Vagina (tissue), 2 donors: ENCODE results near the gene RPS6KA5. TPM values are rescaled to one million over a fixed set of nuclear protein-coding genes. Genes with fewer than 3 reads are reported as not detected.

Experiments
- DNase-seq, 2 donors: peaks; one replicate each; pipeline ENCODE4 v3.0.0-alpha.2; 2017; ENCODE audit errors: extremely low spot score in 2 of 2
- H3K27ac ChIP-seq: fragments of 200-600 bp; sonication (generic); one replicate; pipeline ENCODE4 v1.5.1; 2019
- H3K27me3 ChIP-seq: fragments of 200-600 bp; sonication (generic); one replicate; pipeline ENCODE4 v1.5.1; 2019
- H3K36me3 ChIP-seq, 2 donors: fragments of 200-600 bp; sonication (generic); one replicate each; pipeline ENCODE4 v1.5.1; 2017 to 2019
- H3K4me1 ChIP-seq: fragments of 200-600 bp; sonication (generic); one replicate; pipeline ENCODE4 v1.5.1; 2019
- H3K4me3 ChIP-seq, 2 donors: fragments of 200-600 bp; sonication (generic); 1 replicate in 1 of 2; 2 replicates in 1 of 2; pipeline ENCODE4 v1.5.1; 2016 to 2019
- H3K9me3 ChIP-seq: fragments of 200-600 bp; sonication (generic); one replicate; pipeline ENCODE4 v1.5.1; 2019
- POLR2A ChIP-seq, 2 donors: fragments of 450-650 bp; IDR thresholded peaks; one replicate each; pipeline ENCODE4 v1.6.1; 2017; ENCODE audit warnings: antibody characterized with exemption in 2 of 2, mild to moderate bottlenecking in 2 of 2, moderate library complexity in 2 of 2
- POLR2AphosphoS5 ChIP-seq, 2 donors: sonication (generic); formaldehyde crosslinking; IDR thresholded peaks; one replicate each; pipeline ENCODE4 v1.9.0; 2017; ENCODE audit warnings: antibody characterized with exemption in 2 of 2, mild to moderate bottlenecking in 2 of 2, low read depth in 1 of 2; ENCODE audit not compliant: insufficient read depth in 1 of 2
- intact Hi-C: fragments of 100-400 bp; cut with DNase I; formaldehyde crosslinking; loops from one replicate; pipeline ENCODE4 v1.15.1; 2023
- total RNA-seq: library from RNA; depleted of rRNA; stranded (reverse); fragments of >200 nt; gene quantifications from one replicate; pipeline ENCODE4 v1.2.3, GENCODE V29; 2016
- TF ChIP-seq, protein P1 (sequence below), 3 experiments: fragments of 450-650 bp in 2 of 3; fragments of 200-600 bp in 1 of 3; sonication (generic) in 1 of 3; IDR thresholded peaks; one replicate each; pipeline ENCODE4 v1.5.1; 2017 to 2019; ENCODE audit warnings: antibody characterized with exemption in 3 of 3, mild to moderate bottlenecking in 2 of 3, moderate library complexity in 2 of 3

RPS6KA5 gene
- total RNA-seq, 1 donor from 2014 or later, result 5.2 TPM

GRCh38 chr14:91019673-91020072, 40.8 kb downstream of the RPS6KA5 start:
- intact Hi-C loops, result no loop called here
- Histone ChIP-seq H3K27ac (no peak overlapping the region), H3K27me3 (no peaks in the 10 kb centered on the region), H3K36me3 (no peaks in the 10 kb centered on the region), H3K4me1 (peaks cover 24% of the 10 kb centered on the region), H3K4me3 (no peak overlapping the region), H3K9me3 (no peaks in the 10 kb centered on the region)
- DNase-seq, result no peak
- TF ChIP-seq POLR2A (IDR thresholded peaks at IDR 0.05) (no peak), POLR2AphosphoS5 (IDR thresholded peaks at IDR 0.05; ENCODE audit: insufficient read depth in 1 of 2, low read depth in 1 of 2) (no peak)
- TF ChIP-seq, protein P1, sequence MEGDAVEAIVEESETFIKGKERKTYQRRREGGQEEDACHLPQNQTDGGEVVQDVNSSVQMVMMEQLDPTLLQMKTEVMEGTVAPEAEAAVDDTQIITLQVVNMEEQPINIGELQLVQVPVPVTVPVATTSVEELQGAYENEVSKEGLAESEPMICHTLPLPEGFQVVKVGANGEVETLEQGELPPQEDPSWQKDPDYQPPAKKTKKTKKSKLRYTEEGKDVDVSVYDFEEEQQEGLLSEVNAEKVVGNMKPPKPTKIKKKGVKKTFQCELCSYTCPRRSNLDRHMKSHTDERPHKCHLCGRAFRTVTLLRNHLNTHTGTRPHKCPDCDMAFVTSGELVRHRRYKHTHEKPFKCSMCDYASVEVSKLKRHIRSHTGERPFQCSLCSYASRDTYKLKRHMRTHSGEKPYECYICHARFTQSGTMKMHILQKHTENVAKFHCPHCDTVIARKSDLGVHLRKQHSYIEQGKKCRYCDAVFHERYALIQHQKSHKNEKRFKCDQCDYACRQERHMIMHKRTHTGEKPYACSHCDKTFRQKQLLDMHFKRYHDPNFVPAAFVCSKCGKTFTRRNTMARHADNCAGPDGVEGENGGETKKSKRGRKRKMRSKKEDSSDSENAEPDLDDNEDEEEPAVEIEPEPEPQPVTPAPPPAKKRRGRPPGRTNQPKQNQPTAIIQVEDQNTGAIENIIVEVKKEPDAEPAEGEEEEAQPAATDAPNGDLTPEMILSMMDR (IDR thresholded peaks at IDR 0.05), result no peak

DNA sequence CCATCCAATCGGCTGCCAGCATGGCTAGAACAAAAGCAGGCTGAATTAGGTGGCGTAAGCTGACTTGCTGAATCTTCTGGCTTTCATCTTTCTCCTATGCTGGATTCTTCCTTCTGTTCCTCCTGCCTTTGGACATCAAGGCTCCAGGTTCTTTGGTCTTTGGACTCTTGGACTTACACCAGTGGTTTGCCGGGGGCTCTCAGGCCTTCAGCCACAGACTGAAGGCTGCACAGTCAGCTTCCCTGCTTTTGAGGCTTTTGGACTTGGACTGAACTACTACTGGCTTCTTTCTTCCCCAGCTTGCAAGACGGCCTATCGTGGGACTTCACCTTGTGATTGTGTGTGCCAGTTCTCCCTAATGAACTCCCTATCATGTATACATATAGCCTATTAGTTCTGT, 42.0 kb downstream of the RPS6KA5 start:
- Histone ChIP-seq H3K27ac (no peak overlapping the region), H3K9me3 (no peaks in the 10 kb centered on the region), H3K4me3 (no peak overlapping the region), H3K27me3 (no peaks in the 10 kb centered on the region), H3K4me1 (peaks cover 24% of the 10 kb centered on the region), H3K36me3 (no peaks in the 10 kb centered on the region)
- no peak for DNase-seq
- intact Hi-C loops, result no loop called here
- TF ChIP-seq POLR2AphosphoS5 (IDR thresholded peaks at IDR 0.05; ENCODE audit: insufficient read depth in 1 of 2, low read depth in 1 of 2), result no peak
- TF ChIP-seq, protein P1 (IDR thresholded peaks at IDR 0.05), result no peak
- TF ChIP-seq POLR2A (IDR thresholded peaks at IDR 0.05), result no peak

DNA sequence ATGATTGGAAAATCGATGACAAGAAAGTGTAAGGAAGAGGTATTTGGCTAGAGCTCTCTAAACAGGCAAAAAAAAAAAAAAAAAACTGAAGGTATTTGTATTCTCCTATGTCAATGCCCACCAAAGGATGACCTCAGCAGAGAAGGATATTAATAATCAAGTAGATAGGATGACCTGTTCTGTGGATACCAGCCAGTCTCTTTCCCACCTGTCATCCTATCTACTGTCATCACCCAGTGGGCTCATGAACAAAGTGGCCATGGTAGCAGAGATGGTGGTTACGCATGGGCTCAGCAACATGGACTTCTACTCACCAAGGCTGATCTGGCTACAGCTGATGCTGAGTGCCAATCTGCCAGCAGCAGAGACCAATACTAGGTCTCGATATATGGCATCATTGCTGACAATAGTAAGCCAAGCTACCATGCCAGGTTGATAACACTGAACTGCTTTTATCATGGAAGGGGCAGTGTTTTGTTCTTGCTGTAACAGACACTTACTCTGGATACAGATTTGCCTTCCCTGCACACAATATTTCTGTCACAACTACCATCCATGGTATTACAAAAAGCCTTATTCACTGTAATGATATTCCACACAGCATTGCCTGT, 43.5 kb downstream of the RPS6KA5 start:
- intact Hi-C loops, result no loop called here
- no peaks in the 10 kb centered on the region for H3K27me3 ChIP-seq
- no peaks in the 10 kb centered on the region for H3K9me3 ChIP-seq
- DNase-seq, result no peak
- no peak overlapping the region for H3K4me3 ChIP-seq
- H3K36me3 ChIP-seq, result no peaks in the 10 kb centered on the region
- H3K4me1 ChIP-seq, result peaks cover 14% of the 10 kb centered on the region
- TF ChIP-seq POLR2AphosphoS5 (IDR thresholded peaks at IDR 0.05; ENCODE audit: insufficient read depth in 1 of 2, low read depth in 1 of 2), result no peak
- TF ChIP-seq, protein P1 (IDR thresholded peaks at IDR 0.05), result no peak
- no peak overlapping the region for H3K27ac ChIP-seq

DNA sequence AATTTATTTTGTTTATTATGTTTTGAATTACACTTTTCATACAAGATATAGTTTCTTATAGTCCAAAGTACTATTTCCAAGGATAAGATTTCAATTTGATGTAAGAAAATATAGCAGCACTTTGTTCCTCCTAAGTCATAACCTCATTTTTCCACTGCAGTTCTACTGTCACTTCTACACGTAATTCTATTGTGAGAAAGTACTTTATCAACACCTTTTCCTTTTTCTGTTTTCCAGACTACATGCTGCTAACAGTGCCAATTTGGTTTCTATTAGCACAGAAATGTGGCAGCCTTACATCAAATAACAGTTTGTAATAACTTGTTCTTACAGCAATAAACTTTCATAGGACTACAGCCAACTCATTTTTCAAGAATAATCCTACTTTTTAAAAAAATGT, 45.0 kb downstream of the RPS6KA5 start:
- Histone ChIP-seq H3K4me3 (no peak overlapping the region), H3K36me3 (no peaks in the 10 kb centered on the region), H3K9me3 (no peaks in the 10 kb centered on the region), H3K27me3 (no peaks in the 10 kb centered on the region), H3K27ac (no peak overlapping the region), H3K4me1 (peaks cover 7% of the 10 kb centered on the region)
- TF ChIP-seq POLR2AphosphoS5 (IDR thresholded peaks at IDR 0.05; ENCODE audit: insufficient read depth in 1 of 2, low read depth in 1 of 2) (no peak), POLR2A (IDR thresholded peaks at IDR 0.05) (no peak)
- TF ChIP-seq, protein P1 (IDR thresholded peaks at IDR 0.05), result no peak
- intact Hi-C loops, result no loop called here
- no peak for DNase-seq

DNA sequence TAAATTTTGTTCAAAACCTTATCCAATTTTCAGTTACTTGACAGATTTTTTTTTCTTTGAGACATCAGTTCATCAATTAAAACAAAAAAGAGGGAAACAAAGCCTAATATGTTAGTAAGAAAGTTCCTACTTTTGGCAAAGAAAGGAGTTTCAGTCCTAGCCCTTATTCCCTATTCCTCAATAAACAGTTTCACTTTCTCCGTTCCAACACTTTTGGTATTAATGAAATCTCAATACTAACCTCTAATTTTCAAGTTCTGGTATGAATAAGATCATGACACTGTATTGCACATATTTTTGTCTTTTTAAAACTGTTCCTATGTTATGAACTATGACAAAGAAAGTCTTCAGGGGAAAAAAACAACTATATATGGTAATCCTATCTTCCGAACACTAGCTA, 48.4 kb downstream of the RPS6KA5 start:
- H3K4me1 ChIP-seq, result peaks cover 7% of the 10 kb centered on the region

More for the DNA sequence above, 48.4 kb downstream of the RPS6KA5 start:
- intact Hi-C loops, result no loop called here
- no peak for DNase-seq
- no peak for TF ChIP-seq POLR2A (IDR thresholded peaks at IDR 0.05)
- TF ChIP-seq POLR2AphosphoS5 (IDR thresholded peaks at IDR 0.05; ENCODE audit: insufficient read depth in 1 of 2, low read depth in 1 of 2), result no peak
- TF ChIP-seq, protein P1 (IDR thresholded peaks at IDR 0.05), result no peak
- no peak overlapping the region for H3K4me3 ChIP-seq
- no peak overlapping the region for H3K27ac ChIP-seq
- no peaks in the 10 kb centered on the region for H3K9me3 ChIP-seq
- H3K27me3 ChIP-seq, result no peaks in the 10 kb centered on the region
- H3K36me3 ChIP-seq, result no peaks in the 10 kb centered on the region
